ENCODE measurements around the gene AP4M1.
"Not testable (repeated sequence)": the region's sequence is repeated elsewhere in the genome, so short reads cannot be mapped to it uniquely, and the experiment has no call there.

Gene AP4M1

DNA sequence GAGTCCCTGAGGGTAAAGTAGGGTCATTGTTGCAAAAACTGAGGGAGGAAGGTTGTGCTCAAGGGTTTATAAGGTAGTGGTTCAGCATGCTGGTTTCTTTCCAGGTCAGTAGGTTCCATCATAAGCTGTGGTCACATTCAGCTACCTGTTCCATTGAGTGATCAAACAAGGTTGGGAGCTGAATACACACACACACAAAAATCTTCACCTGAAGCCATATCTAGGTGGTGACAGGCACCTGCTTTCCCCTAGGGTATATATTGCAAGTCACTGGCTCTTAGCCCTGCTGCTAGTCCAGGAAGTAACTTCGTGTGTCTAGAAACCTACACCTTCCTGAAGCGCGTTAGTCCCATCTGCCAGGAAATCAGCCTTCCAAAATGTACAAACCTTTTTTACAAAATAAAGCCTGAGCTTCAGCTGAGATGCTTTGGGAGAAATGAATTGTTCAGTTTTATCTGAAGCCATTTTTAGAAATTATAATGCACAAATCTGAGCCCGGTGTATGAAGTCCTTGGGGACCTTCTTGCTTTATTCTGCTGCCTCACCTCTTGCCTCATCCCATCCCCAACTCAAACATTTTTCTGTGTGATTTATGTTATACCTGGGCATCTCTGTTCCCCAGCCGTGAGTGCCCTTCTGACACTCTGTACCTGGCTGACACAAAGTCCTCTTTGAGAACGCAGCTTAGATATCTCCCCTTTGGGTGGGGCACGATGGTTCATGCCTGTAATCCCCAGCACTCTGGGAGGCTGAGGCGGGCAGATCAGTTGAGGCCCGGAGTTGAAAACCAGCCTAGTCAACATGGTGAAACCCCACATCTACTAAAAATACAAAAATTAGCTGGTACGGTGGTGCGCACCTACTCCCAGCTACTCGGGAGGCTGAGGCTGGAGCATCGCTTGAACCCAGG, 36.7 kb downstream of the AP4M1 start:
- DNase-seq: peak in 1 of 6 experiments; percentile 15

DNA sequence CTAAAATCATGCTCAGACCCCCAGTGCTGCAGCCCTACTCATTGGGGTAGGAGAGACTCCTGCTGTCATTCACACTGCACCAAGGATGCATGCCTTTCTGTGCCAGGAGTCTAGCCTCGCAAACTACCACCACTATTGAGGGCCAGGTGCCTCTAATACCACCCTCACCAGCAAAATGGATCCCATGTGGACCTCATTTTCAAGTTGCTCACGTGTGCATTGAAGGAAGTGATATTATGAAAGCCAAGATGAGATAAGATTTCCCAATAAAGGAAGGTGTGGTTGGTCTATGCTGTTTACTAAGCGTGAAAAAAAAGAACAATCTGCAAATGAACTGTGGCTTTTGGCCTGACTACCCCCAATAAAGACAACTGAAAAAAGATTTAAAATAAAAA, 40.1 kb downstream of the AP4M1 start:
- DNase-seq: no peak

DNA sequence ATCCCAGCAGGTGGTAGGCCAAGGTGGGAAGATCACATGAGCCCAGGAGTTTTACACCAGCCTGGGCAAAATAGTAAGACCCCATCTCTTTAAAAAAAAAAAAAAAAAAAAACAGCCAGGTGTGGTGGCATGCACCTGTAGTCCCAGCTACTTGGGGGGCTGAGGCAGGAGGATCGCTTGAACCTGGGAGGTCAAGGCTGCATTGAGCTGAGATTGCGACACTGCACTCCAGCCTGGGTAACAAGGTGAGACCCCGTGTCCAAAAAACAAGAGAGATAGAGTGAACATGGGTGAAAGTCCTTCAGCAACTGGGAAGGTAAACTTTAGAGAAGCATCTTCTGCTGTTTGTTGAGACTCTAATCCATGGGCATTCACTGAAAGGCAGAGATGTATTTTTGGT, 41.0 kb downstream of the AP4M1 start:
- no peak for DNase-seq

DNA sequence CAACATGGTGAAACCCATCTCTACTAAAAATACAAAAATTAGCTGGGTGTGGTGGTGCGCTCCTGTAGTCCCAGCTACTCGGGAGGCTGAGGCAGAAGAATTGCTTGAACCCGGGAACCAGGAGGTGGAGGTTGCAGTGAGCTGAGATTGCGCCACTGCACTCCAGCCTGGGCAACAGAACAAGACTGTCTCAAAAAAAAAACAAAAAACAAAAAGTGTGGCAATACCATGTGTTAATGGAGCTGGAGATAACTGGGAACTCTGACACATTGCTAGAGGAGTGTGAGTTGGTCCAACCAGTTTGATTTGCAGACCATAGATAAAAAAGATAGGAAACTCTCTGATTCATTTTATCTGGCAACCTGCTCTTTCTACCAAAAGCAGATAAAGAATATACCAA, 44.9 kb downstream of the AP4M1 start:
- not testable (repeated sequence) for DNase-seq

DNA sequence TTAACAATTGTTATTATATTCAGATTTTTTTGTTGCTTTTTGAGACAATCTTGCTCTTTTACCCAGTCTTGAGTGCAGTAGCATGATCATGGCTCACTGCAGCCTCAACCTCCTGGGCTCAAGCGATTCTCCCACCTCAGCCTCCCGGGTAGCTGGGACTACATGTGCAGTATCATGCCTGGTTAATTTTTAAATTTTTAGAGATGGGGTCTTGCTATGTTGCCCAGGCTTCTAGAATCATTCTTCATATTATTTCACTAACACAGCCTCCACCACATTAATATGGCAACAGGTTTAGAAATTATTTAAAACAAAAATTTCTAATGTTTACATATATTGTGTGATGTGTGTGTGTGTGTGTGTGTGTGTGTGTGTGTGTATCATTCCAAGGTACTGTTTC, 45.8 kb downstream of the AP4M1 start:
- DNase-seq: no peak

DNA sequence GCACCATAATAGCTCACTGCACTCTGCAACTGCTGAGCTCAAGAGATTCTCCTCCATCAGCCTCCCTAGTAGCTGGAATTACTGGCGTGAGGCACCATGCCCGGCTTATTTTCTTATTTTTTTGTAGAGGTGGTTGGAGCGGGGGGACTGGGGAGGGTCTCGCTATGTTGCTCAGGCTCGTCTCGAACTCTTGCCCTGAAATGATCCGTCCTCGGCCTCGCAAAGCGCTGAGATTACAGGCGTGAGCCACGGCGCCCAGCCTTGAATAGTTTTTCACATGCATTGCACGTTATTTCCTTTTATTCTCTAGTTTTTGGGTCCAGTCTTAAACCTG, 46.7 kb downstream of the AP4M1 start:
- DNase-seq: no peak

DNA sequence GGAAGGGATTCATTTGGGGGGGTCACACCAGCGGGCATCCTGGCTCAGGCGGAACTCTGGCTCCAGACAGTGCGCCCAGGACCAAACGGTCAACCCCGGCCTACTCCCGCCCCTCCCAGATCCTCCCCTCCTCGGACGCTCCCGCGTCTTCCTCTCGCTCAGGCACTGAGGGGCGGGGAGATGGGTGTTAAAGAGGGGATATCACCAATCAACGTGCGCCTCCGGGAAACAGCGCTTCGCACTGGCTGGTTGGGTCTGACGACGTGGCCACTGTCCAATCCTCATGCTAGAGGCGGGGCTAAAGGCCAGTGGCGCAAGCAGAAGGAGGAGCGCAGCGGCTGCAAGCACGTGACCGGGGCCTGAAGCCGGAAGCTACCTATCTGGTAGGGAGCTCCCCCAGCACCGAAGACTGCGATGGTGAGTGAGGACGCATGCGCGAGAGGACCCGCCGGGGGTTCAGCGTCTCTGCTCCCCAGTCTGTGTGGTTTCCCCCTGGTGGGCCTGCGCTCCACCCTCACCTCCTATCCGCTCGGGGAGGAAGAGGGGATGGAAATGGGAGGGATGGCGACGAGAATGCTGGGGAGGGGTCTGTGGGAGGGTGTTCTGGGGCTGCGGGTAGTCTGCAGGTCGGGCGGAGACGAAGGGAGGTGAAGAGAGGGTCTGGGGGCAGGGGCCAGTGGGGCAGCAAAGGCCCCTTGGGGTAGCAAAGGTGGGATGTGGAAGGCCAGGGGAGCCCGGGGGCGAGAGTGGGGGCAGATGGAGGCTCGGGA, 47.3 kb downstream of the AP4M1 start, which contains the start of gene LAMTOR4:
Gene LAMTOR4 (plus strand): TSS at position 360 of the 770 bp plus-strand sequence. CDS start 55 bp downstream, at position 415.
- peak; percentile 90 to 99 (median 97) for DNase-seq

DNA sequence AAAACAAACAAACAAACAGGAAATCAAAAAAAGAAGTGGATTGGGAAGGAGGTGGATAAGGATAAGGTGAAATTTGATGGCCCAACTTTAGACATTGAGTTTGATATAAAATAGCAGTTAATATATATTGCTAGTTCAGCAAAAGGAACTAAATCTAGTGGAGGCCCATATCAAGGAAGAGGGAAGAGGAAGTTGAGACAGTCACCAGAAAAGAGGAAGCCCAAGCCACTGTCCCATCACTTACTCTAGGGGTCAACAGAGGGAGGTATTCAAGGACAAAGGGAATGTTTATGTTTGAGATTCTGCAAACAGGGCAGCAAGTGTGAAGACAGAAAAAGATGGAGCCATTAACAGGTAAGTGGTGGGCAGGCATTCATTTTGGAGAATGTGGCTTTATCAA, 51.0 kb downstream of the AP4M1 start:
- no peak for DNase-seq

DNA sequence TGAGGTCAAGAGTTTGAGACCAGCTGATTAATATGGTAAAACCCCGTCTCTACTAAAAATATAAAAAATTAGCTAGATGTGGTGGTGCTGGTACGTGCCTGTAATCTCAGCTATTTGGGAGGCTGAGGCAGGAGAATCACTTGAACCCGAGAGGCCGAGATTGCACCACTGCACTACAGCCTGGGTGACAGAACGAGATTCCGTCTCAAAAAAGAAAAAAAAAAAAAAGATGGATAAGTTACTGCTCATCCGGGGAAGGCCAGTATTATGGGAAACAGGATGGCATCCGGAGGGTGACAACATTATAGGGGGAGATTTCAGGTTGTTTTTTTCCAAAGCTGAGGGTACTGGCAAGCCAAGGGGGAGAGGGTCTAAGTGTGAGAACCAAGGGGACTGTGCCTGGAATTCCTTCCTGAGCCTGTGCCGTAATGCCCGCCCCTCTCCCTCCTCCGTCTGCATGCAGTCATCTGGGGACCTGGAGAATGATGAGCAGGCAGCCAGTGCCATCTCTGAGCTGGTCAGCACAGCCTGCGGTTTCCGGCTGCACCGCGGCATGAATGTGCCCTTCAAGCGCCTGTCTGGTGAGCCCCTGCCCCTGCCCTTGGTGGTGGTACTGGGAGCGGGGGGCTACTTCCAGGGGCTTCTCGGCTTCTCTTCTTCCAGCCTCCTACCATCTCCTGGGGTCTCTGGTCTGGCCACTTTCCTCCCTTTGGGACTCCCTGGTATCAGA, 51.7 kb downstream of the AP4M1 start:
- no peak for DNase-seq

DNA sequence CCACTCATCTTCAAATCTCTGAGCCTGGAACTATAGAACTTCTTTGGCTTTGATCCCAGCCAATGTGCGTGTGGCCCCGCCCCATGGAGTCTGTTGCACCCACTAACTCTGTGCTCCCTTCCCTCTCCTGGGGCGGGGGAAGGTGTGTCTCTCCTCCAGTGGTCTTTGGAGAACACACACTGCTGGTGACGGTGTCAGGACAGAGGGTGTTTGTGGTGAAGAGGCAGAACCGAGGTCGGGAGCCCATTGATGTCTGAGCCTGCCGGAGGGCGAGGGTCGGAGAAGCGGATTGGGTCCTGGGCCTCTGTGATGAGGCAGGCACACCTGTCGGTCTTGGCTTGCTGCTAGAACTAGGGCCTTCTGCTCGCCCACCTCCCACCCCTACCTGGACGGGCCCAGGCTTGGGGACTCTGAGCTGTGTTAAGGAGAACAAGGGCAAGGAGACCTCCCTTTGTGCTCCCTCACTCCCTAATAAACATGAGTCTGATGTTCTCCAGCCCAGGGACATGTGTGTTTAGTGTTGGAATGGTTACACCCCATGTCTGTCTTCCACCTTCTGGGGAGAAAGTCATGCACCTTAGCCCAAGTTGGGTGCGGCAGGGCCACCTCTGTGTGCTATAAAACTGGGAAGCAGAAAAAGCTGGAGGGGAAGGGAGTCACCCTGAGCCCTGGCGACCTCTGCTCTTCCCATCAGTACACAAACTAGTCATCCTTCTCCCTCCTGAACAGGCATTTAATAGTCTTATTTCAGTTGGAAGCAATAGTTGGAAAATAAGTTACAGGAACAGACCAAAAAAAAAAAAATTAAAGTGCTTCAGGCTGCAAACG, 52.5 kb downstream of the AP4M1 start:
- no peak for DNase-seq

DNA sequence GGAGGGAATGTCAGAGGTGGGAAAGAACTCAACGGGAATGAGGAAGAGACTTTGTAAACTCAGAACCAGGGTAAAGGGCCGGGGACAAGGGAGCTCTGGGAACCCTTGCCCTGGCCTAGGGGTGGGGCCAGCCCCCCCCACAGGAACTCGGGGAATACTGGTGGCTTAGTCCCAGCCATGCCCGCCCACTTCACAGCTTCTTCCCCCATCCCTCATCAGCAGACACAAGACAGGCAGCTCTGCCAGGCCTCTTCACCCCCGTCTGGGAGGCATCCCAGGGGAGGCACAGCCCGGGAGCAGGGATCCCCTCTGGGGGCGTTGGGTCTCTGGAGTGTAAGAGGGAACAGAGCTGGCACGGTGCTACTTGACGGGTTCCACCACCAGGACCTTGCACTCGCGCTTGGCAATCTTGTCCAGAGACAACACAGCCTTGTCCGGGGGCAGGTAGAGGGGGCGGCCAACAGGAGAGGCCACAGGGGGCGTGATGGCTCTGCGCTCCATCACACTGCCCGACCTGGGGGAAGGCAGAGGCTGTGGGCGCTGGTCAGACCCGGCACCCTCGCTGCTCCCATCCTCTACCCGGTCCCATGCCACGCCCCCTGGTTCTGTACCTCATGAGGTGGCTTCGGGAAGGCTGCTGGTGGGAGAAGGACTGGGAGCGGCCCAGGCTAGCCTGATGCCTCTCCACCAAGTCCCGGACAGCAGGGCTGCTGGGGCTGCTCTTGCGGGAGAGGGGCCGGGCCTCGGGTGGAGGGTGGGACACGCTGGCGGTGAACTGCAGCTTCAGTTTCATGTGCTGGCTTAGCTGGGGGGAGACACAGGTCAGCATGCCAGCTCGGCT, 53.4 kb downstream of the AP4M1 start:
- DNase-seq: no peak

DNA sequence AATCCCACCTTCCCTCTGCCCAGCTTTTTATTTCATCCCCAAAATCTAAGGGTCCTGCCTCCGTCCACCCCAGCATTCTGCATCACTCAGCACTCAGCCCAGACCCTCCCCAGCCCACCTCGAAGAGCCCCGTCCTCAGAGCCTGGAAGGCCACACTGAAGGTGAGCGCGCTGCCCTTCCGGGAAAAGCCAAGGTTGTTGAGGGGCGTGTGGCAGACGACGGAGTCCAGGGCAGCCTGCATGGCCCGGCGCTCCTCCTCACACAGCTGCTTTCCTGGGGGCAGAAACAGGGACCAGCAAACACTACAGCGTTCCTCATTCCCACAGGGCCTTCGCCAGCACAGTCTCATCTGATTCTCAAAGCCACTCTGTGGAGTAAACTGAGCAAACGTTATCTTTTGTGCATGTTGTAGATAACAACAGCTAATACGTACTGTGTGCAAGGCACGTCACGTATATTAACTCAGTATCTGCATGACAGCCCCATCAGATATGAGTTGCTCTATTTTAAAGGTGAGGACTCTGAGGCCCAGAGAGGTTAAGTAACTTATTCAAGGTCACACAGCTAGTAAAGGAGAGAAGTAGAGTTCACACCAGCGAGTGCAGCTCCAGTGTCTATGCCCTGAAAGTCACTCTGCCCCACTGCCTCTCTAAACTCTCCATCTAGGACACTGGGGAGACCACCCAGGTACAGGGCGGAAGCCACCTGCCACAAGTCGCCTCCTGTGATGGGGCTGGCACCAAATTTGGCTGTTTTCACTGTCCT, 54.3 kb downstream of the AP4M1 start:
- no peak for DNase-seq

DNA sequence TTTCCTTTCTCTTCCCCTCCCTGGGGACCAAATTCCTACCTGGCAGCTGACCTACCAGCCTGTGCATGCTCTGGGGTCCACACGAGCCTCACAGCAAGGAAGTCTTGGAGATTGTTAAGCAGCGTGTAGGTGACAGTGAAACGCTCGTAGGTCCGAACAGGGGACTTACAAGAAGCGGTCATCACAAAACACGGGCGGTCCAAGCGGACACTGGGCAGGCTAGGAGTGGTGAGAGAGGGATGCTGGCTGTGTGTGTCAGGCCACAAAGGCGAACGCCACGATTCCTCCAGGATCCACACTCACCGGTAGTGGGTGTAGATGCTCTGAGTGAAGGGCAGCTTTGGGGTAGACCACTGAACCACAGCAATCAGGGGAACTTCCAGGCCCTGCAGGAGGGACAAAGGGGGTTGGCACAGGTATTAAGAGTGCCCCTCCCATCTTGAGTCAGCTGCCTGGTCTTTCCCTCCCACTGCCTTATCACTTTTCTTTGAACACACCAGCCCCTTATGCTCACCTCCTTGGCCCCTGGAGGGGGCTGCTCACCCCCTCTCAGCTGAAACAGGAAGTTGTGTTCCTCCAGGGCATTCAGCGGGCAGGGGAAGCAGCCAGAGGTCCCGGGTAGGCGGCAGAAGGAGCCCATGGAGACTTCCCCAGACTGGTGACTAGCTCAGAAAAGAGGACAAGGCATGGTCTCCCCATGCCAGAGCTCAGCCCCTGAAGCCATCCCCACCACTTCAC, 55.1 kb downstream of the AP4M1 start:
- DNase-seq: peak in 1 of 6 experiments; percentile 22

DNA sequence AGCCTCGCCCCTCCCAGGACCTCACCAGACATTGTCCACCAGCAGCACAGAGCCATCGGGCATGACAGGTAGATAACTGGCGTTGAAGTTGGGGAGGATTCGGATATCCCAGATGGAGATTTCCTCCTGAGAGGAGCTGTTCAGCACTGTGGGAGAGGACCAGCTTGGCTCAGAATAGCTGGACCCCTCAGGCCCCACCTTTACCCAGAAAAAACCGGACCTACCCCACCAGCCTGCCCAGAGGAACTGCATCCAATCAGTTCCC, 55.6 kb downstream of the AP4M1 start:
- no peak for DNase-seq

DNA sequence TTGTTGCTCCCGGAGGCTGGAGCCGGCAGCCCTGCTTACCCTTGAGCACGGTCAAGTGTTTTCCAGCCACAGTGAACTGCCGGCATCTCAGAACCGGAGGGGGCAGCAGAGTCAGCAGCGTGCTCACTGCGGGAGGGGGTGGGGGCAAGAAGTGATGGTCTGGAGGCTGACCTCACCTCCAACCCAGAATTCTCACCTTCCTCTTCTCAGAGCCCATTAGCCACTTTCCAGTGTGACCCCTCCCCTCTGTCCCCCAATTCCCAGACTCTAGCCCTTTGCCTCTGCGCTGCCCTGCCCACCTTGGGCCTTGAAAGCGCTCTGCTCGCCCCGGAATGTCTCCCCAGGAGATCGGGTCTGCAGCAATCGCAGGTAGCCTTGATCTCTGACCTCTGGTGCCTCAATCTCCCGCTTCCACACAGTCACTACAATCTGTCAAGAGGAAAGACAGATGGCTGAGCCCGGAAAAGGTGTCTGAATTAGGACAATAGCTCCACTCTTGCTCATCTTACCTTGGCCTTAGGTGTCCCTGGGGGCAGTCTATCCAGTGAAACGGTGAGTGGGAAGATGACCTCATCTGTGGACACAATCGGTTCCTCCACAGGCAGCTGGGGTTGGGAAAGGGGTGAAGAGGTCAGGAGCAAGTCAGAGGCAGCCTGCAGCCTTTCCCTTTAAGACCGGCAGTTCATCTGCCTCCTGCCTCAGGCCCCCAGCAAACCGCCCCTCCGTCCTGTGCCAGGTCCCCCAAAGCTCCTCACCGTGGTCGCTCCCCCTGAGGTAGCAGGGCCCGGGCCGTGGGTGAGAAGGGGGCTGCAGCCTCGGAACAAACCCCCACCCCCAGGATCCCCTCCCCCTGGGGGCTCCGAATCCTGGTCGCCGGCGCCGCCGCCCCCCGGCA, 56.1 kb downstream of the AP4M1 start:
- DNase-seq: no peak
